ENCODE results near the gene HNRNPDL. TPM values are rescaled to one million over a fixed set of nuclear protein-coding genes. Genes with fewer than 3 reads are reported as not detected.
A peak's percentile ranks its signal among the peaks of the same experiment; 100 is the strongest.

The HNRNPDL gene
- total RNA-seq, 4 donors from 2014 or later = 61.8 to 210 (median 101) TPM

- no peaks in the 10 kb centered on the region for H3K9me3 ChIP-seq
- no peak overlapping the region for H3K27ac ChIP-seq
- H3K4me1 ChIP-seq = peaks cover 0 to 22% (median 0%) of the 10 kb centered on the region in 4 donors
- no peak for DNase-seq
- TF ChIP-seq POLR2A (IDR thresholded peaks at IDR 0.05) = no peak
- TF ChIP-seq CTCF (IDR thresholded peaks at IDR 0.05) = no peak
- no peaks in the 10 kb centered on the region for H3K36me3 ChIP-seq
- no peaks in the 10 kb centered on the region for H3K27me3 ChIP-seq
- no peak overlapping the region for H3K4me3 ChIP-seq
Measured at GRCh38 chr4:82436130-82436529, 5.9 kb upstream of the HNRNPDL start.

- Histone ChIP-seq H3K36me3 (no peaks in the 10 kb centered on the region), H3K4me3 (no peak overlapping the region), H3K9me3 (no peaks in the 10 kb centered on the region), H3K4me1 (peaks cover 0 to 22% (median 0%) of the 10 kb centered on the region in 4 donors), H3K27ac (no peak overlapping the region), H3K27me3 (no peaks in the 10 kb centered on the region)
- no peak for TF ChIP-seq CTCF (IDR thresholded peaks at IDR 0.05)
- no peak for TF ChIP-seq POLR2A (IDR thresholded peaks at IDR 0.05)
- DNase-seq = no peak
Measured at GRCh38 chr4:82434949-82435348, 4.7 kb upstream of the HNRNPDL start.

GRCh38 chr4:82433791-82434190, 3.5 kb upstream of the HNRNPDL start:
- Histone ChIP-seq H3K4me3 (no peak overlapping the region), H3K36me3 (no peaks in the 10 kb centered on the region), H3K9me3 (no peaks in the 10 kb centered on the region), H3K4me1 (peaks cover 0 to 17% (median 0%) of the 10 kb centered on the region in 4 donors), H3K27ac (no peak overlapping the region), H3K27me3 (no peaks in the 10 kb centered on the region)
- TF ChIP-seq CTCF (IDR thresholded peaks at IDR 0.05) (no peak), POLR2A (IDR thresholded peaks at IDR 0.05) (no peak)
- no peak for DNase-seq

GRCh38 chr4:82432596-82432995, 2.3 kb upstream of the HNRNPDL start:
- peaks cover under 1 to 22% (median 3%) of the 10 kb centered on the region in 4 donors for H3K4me1 ChIP-seq
- H3K27ac ChIP-seq = no peak overlapping the region
- DNase-seq = no peak
- no peak overlapping the region for H3K4me3 ChIP-seq
- TF ChIP-seq POLR2A (IDR thresholded peaks at IDR 0.05) (no peak), CTCF (IDR thresholded peaks at IDR 0.05) (no peak)
- H3K27me3 ChIP-seq = no peaks in the 10 kb centered on the region
- H3K36me3 ChIP-seq = no peaks in the 10 kb centered on the region
- H3K9me3 ChIP-seq = no peaks in the 10 kb centered on the region

GRCh38 chr4:82431831-82432230, 1.6 kb upstream of the HNRNPDL start:
- H3K9me3 ChIP-seq = no peaks in the 10 kb centered on the region
- H3K27ac ChIP-seq = no peak overlapping the region
- TF ChIP-seq CTCF (IDR thresholded peaks at IDR 0.05) = no peak
- no peak for TF ChIP-seq POLR2A (IDR thresholded peaks at IDR 0.05)
- H3K27me3 ChIP-seq = no peaks in the 10 kb centered on the region
- DNase-seq = no peak
- H3K36me3 ChIP-seq = peaks cover 0 to 4% (median 0%) of the 10 kb centered on the region in 3 donors
- H3K4me1 ChIP-seq = peaks cover 3 to 30% (median 7%) of the 10 kb centered on the region in 4 donors
- peak overlapping the region in 1 of 4 donors; percentile 90 for H3K4me3 ChIP-seq
